ENCODE data around the gene UGT2B7.
"Not testable (repeated sequence)": the region's sequence is repeated elsewhere in the genome, so short reads cannot be mapped to it uniquely, and the experiment has no call there.

UGT2B7 gene

GRCh38 chr4:69099910-69100309 lies 3.6 kb downstream of the UGT2B7 start:
- no peak for DNase-seq (ENCODE audit: low read depth)
- TF ChIP-seq, protein P1, sequence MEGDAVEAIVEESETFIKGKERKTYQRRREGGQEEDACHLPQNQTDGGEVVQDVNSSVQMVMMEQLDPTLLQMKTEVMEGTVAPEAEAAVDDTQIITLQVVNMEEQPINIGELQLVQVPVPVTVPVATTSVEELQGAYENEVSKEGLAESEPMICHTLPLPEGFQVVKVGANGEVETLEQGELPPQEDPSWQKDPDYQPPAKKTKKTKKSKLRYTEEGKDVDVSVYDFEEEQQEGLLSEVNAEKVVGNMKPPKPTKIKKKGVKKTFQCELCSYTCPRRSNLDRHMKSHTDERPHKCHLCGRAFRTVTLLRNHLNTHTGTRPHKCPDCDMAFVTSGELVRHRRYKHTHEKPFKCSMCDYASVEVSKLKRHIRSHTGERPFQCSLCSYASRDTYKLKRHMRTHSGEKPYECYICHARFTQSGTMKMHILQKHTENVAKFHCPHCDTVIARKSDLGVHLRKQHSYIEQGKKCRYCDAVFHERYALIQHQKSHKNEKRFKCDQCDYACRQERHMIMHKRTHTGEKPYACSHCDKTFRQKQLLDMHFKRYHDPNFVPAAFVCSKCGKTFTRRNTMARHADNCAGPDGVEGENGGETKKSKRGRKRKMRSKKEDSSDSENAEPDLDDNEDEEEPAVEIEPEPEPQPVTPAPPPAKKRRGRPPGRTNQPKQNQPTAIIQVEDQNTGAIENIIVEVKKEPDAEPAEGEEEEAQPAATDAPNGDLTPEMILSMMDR (IDR thresholded peaks at IDR 0.05; ENCODE audit: insufficient read depth, low read depth, low read length, missing control alignments), result no peak

DNA sequence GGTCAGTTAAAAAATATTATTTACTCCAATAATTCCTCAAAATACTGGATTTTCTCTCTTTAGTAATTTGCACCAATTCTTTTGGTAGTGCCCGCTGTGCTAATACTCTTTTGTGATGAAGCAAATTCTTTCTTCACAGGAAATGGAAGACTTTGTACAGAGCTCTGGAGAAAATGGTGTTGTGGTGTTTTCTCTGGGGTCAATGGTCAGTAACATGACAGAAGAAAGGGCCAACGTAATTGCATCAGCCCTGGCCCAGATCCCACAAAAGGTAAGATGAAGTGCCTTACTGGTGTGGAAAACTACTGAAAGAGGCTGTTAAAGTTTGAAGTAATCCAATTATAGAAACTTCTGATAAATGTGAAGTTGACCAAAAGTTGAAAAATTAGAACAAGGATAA lies 6.4 kb downstream of the UGT2B7 start:
- not testable (repeated sequence) for H3K4me3 ChIP-seq (ENCODE audit: low read length); DNase-seq (ENCODE audit: low read depth)

More at GRCh38 chr4:69099910-69100309, 3.6 kb downstream of the UGT2B7 start:
- H3K4me3 ChIP-seq (ENCODE audit: low read length), result no peak overlapping the region

DNA sequence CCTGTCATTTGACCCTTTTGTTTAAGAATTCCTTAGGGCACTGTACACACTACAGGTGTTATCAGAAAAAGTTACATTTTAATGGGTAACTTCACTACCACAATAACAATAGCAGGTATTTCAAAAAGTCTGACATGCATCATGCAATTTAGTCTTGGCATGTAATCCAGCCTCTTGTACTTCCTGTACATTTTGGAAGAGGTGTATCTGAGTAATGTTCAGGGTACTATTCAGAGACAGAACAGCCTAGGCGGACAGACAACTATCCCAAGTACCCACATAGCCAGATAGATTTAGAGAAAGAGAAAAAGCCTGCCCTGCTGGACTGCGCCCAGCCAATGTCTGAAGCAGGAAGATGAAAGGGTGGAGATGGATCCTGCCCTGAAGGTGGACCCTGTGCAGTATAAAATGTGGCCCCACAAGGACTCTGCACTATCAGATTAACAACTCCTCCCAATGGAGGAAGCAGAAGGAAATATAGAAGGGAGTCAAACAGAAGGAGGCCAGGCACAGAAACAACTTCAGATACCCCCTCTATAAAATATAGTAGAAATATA lies 8.5 kb downstream of the UGT2B7 start:
- peak; percentile 58 for DNase-seq (ENCODE audit: low read depth)
- TF ChIP-seq, protein P1 (IDR thresholded peaks at IDR 0.05; ENCODE audit: insufficient read depth, low read depth, low read length, missing control alignments), result no peak
- no peak overlapping the region for H3K4me3 ChIP-seq (ENCODE audit: low read length)

DNA sequence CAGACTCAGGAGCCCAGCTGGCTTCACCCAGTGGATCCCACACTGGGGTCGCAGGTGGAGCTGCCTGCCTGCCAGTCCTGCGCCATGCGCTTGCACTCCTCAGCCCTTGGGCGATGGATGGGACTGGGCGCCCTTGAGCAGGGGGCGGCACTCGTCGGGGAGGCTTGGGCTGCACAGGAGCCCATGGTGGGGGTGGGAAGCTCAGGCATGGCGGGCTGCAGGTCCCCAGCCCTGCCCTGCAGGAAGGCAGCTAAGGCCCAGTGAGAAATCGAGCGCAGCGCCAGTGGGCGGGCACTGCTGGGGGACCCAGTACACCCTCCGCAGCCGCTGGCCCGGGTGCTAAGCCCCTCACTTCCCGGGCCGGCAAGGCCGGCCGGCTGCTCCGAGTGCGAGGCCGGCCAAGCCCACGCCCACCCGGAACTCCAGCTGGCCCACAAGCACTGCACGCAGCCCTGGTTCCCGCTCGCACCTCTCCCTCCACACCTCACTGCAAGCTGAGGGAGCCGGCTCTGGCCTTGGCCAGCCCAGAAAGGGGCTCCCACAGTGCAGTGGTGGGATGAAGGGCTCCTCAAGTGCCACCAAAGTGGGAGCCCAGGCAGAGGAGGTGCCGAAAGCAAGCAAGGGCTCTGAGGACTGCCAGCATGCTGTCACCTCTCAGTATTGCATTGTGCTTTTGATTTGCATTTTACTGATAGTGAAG lies 19.0 kb downstream of the UGT2B7 start:
- H3K4me3 ChIP-seq (ENCODE audit: low read length); DNase-seq (ENCODE audit: low read depth): not testable (repeated sequence)

DNA sequence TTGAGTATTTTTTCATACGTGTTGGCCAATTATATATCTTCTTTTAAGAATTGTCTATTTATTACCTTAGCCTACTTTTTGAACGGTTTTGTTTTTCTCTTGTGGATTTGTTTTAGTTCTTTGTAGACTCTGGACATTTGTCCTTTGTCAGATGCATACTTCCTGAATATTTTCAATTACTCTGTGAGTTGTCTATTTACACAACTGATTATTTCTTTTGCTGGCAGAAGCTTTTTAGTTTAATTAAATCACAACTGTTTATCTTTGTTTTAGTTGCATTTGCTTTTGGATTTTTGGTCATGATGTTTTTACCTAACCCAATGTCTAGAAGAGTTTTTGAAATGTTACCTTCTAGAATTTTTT lies 19.6 kb downstream of the UGT2B7 start:
- DNase-seq (ENCODE audit: low read depth), result no peak
- H3K4me3 ChIP-seq (ENCODE audit: low read length), result no peak overlapping the region
- TF ChIP-seq, protein P1 (IDR thresholded peaks at IDR 0.05; ENCODE audit: insufficient read depth, low read depth, low read length, missing control alignments), result no peak

DNA sequence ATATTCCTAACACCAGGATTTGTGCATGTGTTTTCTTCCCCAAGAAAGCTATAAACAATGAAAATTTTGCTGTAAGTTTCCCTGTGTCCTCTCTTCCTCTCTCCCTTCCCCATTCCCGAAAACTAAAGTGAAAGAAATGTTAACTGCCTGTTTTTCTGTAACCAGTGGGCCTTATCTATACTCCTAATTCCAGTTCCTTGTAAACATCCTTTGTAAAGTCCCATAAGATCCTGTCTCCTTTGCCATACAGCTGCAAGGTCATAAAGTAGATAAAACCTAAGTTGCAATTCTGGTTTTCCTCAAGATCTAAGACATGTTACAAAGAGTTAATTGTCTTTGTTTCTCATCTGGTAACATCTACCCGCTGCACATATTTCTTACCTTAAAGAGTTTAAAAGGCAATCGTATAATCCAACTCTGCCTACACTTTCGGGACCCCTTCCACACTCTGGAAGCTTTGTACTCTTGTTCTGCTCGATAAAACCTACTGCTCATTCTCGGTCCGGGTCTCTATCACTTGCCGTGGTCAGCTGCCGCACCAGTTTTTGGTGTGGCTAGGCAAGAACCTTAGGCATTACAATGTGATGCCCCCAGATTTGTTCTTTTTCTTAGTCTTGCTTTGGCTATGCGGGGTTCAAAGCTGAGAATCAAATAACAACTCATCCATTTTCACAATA lies 20.5 kb downstream of the UGT2B7 start:
- no peak for DNase-seq (ENCODE audit: low read depth)
- TF ChIP-seq, protein P1 (IDR thresholded peaks at IDR 0.05; ENCODE audit: insufficient read depth, low read depth, low read length, missing control alignments), result no peak
- no peak overlapping the region for H3K4me3 ChIP-seq (ENCODE audit: low read length)

DNA sequence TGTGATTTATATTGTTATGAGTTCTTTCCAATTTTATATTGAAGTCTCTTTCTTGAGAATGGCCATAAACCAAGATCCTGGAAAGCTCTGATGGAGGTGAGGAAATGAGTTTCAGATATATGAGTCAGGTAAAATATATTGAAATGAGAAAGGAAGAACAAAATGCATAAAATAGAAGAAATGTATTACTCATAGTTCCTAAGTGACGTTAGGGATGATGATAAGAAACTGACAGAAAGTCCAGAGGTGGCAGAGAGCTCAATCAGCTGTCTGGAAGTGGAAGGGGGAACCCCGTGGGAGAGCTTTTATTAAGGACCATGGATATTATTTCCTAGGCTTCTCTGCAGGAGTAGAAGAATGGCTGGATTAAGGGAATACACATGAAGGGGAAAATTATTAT lies 24.6 kb downstream of the UGT2B7 start:
- no peak overlapping the region for H3K4me3 ChIP-seq (ENCODE audit: low read length)
- TF ChIP-seq, protein P1 (IDR thresholded peaks at IDR 0.05; ENCODE audit: insufficient read depth, low read depth, low read length, missing control alignments), result no peak
- DNase-seq (ENCODE audit: low read depth), result peak; percentile 44

DNA sequence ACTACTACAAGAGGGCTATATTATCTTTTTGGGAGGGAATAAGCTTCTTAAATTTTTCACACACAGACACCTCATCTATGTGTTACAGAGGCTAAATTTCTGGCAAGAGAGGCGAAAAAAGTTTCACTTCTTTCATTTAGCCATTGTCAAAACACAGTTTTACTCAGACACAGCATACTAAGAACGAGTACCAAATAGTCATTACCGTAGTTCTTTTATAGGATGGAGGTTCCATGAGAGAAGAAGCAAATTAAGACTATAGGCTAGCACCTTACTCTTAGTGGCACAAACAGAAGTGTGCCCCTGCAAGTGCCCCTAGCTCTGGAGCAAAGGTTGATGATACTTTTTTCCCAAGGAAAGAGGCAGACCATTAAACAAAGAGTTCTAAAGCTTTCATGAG lies 26.2 kb downstream of the UGT2B7 start:
- TF ChIP-seq, protein P1 (IDR thresholded peaks at IDR 0.05; ENCODE audit: insufficient read depth, low read depth, low read length, missing control alignments), result no peak
- no peak overlapping the region for H3K4me3 ChIP-seq (ENCODE audit: low read length)
- no peak for DNase-seq (ENCODE audit: low read depth)

Data from epithelial cell of esophagus (primary cell).